HG03025 (cell line): Measurements from ENCODE around the gene CNDP1.
A peak's percentile ranks its signal among the peaks of the same experiment; 100 is the strongest.
"Not testable (repeated sequence)": the region's sequence is repeated elsewhere in the genome, so short reads cannot be mapped to it uniquely, and the experiment has no call there.

Experiments
- ATAC-seq: cut with Tn5 transposase; IDR thresholded peaks from one replicate; pipeline ENCODE4 v1.9.1; 2021; ENCODE audit warnings: mild to moderate bottlenecking, moderate library complexity; ENCODE audit not compliant: unreplicated experiment, low FRiP score

The CNDP1 gene

GRCh38 chr18:74534150-74534969 is at the start of gene CNDP1:
Gene CNDP1 (plus strand): TSS chr18:74534500. CDS start chr18:74534668, 168 bp downstream.
- no peak for ATAC-seq

GRCh38 chr18:74486119-74486849 is 48.0 kb upstream of the CNDP1 start:
- ATAC-seq = no peak

- no peak for ATAC-seq
Observed at GRCh38 chr18:74488354-74488753, 45.9 kb upstream of the CNDP1 start.

- no peak for ATAC-seq
Observed at GRCh38 chr18:74488864-74489263, 45.4 kb upstream of the CNDP1 start.

- ATAC-seq = no peak
Observed at GRCh38 chr18:74489676-74490075, 44.6 kb upstream of the CNDP1 start.

GRCh38 chr18:74492259-74492658 is 42.0 kb upstream of the CNDP1 start:
- ATAC-seq = no peak

GRCh38 chr18:74493689-74494088 is 40.6 kb upstream of the CNDP1 start:
- no peak for ATAC-seq

GRCh38 chr18:74494514-74494913 is 39.8 kb upstream of the CNDP1 start:
- ATAC-seq = no peak

- peak; percentile 76 for ATAC-seq
Observed at GRCh38 chr18:74495581-74496507, 38.5 kb upstream of the CNDP1 start, which contains the start of gene CNDP2. Gene CNDP2 (plus strand): TSS chr18:74496363. CDS start chr18:74499974, 3,611 bp downstream.

GRCh38 chr18:74496508-74497323 is 37.6 kb upstream of the CNDP1 start:
- peak; percentile 21 for ATAC-seq

GRCh38 chr18:74497324-74497676 is 37.0 kb upstream of the CNDP1 start:
- ATAC-seq = no peak

GRCh38 chr18:74497778-74498177 is 36.5 kb upstream of the CNDP1 start:
- ATAC-seq = no peak

- ATAC-seq = peak; percentile 40
Observed at GRCh38 chr18:74498712-74499627, 35.3 kb upstream of the CNDP1 start.

GRCh38 chr18:74499633-74500032 is 34.7 kb upstream of the CNDP1 start:
- ATAC-seq = peak; percentile 27

- ATAC-seq = no peak
Observed at GRCh38 chr18:74500372-74500771, 33.9 kb upstream of the CNDP1 start.

GRCh38 chr18:74500774-74501173 is 33.5 kb upstream of the CNDP1 start:
- ATAC-seq = not testable (repeated sequence)

- no peak for ATAC-seq
Observed at GRCh38 chr18:74501386-74501785, 32.9 kb upstream of the CNDP1 start.

- no peak for ATAC-seq
Observed at GRCh38 chr18:74503137-74503536, 31.2 kb upstream of the CNDP1 start.

- ATAC-seq = no peak
Observed at GRCh38 chr18:74505776-74506175, 28.5 kb upstream of the CNDP1 start.
